HG03439 (cell line): ENCODE results near the gene FOXD2.

Experiments used
- ATAC-seq: cut with Tn5 transposase; IDR thresholded peaks from one replicate; pipeline ENCODE4 v1.9.1; 2021; ENCODE audit warnings: mild to moderate bottlenecking, moderate library complexity; ENCODE audit not compliant: unreplicated experiment

Gene FOXD2

DNA sequence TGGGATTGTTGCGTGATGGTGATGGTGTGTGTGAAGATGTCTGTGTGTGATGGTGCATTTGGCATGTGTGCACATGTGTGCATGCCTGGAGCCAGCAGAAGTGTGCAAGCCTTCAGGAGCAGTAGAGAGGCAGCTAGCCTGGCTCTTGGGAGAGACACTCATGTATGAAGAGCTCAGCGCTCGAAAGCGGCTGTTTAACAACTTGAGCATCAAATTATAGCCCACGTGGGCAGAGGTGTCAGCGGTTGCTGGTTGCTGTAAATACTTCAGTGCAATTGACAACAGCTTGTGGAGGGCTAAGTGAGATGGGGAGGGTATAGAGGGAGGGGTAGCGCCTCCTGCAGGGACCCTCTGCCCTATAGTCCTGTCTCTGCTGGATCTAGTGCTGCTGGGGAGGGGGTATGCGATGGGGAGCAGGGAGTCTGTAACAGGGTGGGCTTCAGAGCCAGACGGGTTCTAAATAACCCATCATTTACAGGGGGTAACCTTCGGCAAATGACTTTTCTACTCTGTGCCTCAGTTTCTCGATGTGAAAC is 21.5 kb downstream of the FOXD2 start:
- no peak for ATAC-seq

DNA sequence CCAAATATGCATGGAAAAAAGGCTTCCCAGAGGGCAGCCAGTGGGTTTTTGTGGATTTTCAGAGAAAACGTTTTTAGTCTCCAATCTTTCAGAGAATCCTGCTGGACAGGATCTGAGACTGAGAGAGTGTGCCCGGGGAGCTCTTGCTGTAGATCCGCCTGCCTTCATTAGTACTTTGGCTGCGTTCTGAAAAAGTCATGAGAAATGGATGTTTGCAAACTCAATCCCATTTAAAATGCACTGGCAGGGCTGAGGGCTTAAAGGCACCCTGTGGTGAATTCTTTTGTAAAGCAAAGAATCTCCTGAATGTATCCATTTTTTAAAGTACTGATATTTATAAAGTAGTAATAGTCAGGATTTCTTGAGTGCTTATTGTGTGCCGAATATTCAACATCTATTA is 22.2 kb downstream of the FOXD2 start:
- no peak for ATAC-seq

DNA sequence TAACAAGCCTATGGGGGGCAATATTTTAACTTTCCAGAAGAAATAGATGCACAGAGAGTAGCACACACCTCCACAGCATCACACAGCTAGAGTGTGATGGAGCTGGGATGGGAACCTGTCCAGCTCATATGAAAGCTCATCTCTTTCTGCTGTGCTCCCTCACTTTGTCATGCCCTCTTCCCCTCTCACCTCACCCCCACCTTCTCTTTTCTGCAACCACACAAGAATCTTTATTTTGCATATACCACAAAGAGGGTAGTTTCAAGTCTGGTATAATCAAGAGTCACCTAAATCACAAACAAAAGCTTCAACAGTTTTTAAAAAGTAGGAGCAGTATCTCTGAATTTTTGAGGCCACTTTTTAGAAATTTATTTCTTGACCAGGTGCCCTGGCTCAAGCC is 22.6 kb downstream of the FOXD2 start:
- ATAC-seq, result no peak

DNA sequence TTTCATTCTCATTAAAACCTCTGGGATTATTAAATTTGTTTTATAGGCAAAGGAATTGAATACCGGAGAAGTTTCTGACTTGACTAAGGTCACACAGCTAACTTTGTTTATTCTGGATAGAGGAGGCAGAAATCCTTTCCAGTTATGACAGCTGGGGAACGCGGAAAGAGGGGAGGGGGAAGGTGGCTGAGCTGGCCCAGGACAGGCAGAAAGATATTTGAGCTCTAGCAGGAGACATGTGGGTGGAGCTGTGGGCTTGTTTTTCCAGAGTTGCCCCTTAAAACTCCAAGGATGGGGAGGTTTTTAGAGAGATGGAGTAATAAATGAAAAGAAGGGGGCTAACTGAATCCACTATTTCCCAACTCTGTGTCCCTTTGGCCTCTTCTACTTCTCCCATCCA is 27.8 kb downstream of the FOXD2 start:
- ATAC-seq, result no peak

DNA sequence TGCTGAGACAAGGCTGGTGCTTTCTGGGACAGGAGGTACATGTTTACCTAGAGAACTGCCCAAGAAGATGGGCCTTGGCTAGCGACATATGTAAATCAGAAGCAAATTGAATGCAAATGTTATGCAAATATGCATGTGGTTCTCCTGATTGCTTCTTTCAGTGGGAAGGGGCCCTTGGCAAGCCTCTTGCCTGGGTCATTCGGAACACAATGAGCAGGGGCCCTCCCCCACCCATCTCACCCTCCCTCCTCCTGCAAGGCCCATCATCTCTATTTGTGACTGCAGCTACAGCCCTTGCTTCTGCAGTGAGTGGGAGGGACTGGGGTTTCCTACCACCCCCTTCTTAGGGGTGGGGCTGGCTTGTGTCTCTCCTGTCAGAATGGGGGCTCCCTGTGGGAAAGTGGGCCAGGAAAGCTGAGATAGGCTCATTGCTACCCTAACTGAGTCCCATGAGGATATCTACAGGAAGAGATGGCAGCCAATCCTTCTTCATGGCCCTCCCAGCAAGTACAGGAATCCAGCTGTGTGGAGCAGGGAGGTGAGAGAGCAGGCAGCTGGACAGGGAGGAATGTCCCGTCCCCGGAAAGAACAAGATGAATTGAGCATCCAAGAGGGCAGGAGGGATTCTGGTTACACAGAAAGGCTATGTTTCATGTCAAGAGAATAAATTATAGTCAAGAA is 31.0 kb downstream of the FOXD2 start:
- no peak for ATAC-seq

DNA sequence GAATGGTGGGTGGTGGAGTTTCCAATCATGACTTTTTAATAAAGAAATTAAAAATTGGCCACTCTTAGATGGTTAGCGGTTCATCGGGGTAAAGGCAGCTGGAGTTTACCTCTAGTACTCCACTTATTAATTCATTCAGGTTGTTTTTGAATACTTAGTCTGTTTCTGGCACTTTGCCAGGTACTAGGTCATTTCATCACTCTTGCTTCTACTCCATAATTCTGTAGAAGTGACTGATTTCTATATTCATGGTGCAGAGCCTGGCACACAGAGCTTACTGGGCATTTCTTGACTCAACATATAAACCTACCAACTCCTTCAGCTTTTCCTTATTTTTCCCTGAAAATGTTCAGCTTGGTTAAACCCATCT is 31.5 kb downstream of the FOXD2 start:
- ATAC-seq, result no peak

DNA sequence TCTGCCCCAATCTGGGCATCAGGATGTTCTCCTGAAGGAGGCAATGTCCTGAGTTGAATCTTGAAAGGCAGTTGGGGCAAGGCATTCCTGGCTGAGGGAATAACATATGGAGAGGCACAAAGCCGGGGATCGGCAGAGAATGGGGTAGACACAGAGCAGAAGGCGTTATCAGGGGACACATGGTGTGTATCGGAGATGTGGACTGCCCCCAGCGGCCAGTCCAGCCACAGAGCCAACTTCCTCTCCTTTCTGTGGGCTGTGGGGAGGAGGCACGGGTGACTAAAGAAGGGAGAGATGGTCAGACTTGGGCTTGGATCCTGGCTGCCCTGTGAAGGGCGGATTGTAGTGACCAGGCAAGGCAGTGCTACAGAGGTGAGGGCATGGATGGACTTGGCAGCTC is 32.1 kb downstream of the FOXD2 start:
- no peak for ATAC-seq

DNA sequence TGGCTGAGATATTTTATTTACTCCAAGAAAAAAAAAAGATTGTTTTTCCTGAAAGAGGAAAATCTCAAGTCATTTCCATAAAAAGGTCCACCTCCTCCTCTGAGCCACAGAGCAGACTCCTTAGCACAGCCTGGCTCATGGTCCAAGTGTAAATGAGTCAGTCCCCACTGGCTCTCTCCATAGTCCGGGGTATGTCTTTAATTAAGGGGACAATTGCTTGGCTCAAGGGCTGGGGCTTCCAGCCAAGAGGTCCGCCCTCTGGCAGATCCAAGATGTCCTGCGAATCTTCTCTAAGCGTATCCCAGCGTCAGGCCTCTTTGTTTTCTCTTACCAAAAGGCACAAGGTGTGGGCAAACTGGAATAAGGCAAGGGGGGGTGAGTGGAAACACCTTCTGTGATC is 33.3 kb downstream of the FOXD2 start:
- ATAC-seq, result no peak

DNA sequence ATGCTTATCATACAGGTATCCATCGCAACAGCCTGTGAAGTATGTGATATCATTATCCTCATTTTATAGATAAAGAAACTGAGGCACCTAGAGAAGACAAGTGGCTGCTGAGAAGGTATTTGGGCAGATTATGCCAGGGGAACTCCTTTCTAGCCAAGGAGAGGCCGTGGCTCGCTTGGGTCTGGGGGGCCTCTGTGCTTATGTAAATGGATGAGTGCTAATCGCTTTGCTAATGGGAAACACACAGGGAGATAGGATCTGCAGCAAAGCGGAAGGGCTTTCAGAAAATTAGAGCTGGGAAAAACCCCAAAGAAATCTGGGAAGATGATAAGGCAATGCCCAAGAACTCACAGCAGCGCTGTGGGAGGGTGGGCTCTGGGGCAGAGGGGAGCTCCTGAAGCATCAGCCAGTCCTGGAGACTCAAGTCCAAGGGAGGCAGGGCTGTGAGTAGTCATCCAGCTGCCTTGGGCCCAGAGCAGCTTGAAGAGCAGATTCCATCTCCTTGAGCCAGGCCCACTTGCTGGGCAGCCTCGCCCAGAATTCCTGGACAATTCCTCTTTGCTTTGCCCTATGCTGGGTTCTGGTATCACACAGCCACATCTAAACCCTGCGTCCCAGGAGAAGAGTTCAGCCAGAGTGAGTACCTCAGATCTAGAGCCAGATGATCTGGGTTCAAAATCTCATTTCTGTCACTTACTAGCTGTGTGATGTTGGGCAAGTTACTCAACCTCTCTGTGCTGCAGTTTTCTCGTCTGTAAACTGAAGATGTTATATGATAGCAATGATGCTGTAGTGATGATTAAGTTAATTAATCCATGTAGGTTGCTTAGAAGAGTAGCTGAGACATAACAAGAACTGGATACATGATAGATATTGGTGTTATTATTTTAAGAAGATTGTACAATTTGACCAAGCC is 36.7 kb downstream of the FOXD2 start:
- no peak for ATAC-seq

DNA sequence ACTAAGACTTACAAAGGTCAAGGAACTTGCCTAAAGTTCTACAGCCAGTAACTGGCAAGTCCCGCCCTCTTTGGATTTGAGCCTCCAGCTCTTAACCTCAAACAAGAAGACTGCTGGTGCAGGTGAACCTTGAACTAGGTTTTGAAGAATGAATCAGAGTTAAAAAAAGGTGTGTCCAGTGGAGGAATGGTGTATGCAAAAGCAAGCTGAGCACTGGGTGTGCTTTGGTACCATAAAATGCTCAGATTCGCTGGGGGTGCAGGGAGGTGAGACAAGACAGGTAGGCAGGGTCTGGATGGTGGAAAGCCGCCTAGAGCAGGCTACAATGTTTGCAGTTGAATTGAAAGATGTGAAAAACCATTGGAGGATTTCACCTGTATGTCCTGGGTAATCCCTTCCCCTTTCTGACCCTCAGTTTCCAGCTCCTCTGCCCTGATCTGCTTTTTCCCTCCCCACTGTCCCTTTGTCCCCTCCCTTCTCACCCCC is 39.8 kb downstream of the FOXD2 start:
- ATAC-seq, result no peak

DNA sequence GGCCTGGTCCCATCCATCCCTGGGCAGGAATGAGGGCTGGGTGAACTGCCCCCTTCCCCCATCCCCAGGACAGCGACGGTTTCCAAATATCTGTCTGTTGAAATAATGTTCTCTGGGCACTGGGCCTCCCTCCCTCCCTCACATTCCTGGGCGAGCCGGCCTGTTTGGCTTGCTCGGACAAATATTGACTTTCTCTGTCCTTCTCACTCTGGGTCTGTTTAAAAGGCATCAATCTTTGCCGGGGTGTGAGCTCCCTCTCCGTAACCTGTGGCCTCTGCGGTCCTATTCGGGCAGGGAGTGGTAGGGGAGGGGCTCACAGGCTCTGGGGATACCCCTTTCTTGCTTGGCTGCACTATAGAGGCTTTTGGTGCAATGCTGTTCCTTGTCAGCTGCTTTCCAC is 40.2 kb downstream of the FOXD2 start:
- ATAC-seq, result no peak

DNA sequence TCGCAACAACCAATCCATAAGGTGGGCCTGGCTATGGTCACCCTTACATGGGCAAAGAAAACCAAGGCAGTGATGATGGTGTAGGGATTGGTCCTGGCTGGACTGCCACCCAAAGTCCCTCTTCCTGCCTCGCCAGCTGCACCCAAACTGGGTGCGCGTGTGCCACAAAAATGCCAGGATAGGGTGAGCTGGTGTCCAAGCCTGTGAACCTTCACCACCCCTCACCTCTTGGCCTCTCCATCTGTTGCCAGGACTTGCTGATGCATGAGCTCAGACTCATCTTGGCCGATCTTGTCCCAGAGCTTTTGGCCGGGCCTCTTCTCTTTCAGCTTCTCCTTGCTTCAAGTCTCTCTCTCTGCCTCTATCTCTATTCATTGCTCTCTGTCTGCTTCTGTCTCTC is 41.8 kb downstream of the FOXD2 start:
- no peak for ATAC-seq

DNA sequence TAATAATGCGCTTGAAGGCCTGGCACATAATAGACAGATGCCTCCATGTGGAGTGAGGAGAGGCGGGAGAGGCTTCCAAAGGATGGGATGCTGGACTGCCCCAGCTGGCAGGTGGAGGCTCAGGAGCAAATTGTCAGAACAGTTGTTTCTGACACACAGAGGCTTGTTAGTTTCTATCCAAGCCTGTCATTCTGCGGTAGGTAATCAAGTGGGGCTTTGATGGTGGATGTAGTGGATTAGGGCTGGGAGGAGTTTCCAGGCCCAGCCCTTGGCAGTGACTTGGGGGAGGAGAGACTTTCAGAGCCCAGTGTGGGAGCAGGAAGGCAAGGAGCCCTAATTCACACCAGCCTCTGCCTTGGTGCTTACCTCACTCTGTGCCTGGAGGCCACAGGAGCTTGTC is 44.1 kb downstream of the FOXD2 start:
- ATAC-seq, result no peak

DNA sequence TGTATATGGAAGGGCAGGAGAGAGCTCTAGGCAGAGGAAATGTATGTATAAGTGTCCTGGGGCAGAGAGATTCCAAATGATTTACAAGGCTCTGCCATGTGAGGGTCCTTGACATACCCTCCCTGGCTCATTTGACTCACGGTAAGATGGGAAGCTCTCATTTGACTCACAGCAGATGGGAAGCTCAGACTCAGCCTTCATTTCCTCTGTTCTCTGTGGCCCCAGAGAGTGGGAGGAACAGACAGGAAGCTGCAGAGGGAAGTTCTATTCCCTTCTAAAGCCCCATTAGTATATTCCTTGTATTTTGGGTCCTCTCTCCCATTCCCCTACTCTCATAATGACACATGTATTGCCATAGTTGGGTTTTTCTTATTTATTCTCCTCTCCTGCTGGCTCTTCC is 44.9 kb downstream of the FOXD2 start:
- no peak for ATAC-seq

DNA sequence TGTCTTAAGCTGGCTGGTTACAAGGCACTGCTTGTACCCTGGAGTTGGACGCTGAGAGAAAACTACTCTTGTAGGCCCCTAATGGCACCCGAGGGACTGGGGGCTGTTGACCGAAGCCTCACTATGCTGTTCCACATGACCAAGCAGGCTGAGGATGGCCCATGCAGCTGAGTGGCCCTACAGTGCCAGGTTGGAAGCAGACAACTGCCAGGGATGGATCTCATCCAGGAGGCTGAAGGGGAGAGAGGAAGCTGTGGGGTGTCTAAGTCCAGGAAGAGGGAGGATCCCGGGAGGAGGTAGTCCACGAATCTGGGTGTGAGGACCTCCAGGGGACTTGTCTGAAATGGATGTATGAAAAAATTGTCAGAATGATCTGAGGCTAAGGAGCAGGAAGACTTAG is 45.8 kb downstream of the FOXD2 start:
- no peak for ATAC-seq

DNA sequence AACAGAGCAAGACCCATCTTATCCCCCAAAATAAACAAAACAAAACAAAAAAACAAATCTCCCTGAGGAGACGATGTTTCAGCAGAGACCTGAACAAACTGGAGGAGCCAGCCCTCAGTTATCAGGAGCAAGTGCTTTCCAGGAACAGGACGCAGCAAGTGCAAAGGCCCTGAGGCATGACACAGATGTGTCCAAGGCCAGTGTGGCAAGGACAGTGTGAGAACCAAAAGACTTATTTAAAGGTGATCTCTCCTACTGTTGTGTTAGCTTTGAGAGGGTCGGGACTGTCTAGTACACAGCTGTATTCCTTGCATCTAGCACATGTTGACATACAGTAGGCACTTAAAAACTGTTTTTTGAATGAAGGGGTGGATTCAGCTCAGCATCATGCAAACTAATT is 48.0 kb downstream of the FOXD2 start:
- ATAC-seq, result no peak

DNA sequence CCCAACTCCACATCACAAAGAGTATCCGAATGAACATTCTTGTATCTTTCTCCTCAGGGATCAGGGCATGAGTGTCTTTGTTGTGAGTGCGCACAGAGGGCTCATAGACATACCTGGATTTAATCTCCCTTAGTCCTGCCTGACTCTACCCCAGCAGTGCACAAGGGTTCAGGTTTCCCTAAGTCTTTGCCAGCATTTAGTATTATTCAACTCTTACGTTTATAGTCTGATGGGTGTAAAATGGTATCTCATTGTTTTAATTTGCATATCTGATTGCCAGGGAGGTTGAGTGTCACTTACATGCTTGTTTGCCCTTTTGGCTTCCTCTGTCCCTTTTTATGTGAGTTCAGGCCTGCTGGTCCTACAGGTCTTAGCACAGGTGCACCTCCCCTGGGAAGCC is 49.5 kb downstream of the FOXD2 start:
- no peak for ATAC-seq

DNA sequence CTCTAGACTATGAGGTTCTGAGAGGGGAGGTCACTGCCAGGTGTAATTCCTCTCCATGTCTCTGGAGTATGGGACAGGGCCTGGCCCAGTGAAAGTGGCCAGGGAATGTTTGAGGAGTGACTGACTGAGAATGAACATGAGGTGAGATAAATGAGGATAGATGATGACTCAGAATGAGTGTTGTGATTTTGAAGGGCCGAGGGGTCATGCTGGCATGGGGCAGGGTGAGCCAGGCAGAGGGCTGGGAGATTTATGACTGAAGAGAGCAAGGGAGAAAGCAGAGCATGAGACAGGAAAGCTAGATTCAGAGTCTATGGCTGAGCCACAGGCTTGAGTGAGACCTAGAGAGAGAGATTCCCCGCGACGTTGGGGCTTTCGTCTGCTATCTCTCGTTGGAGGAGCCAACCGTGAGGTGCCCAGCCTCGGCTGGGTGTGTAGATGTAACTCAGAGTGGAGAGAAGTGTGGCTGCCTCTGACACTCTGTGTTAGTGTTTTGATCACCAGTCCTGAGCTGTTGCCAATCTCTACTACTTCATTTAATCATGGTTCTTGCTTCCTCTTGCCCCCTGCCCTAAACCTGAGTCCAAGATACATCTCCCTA is 50.1 kb downstream of the FOXD2 start:
- ATAC-seq, result no peak
